A549 (cell line): ENCODE data around the gene KCND3. TPM values are rescaled to one million over a fixed set of nuclear protein-coding genes. Genes with fewer than 3 reads are reported as not detected.

Experiments
- ATAC-seq, 2 experiments: fragments of 200-7000 bp in 1 of 2; fragments of >200 bp in 1 of 2; cut with Nextera tagmentation in 1 of 2; cut with Tn5 transposase in 1 of 2; 3 replicates each; pipeline versions ENCODE4 v1.8.0 to v1.9.1; 2018 to 2020; ENCODE audit warnings: mild to moderate bottlenecking in 1 of 2, moderate library complexity in 1 of 2
- CTCF ChIA-PET: fragments of 300-600 bp; sonication (Branson Sonifier 250); formaldehyde crosslinking; extraction: SDS; loops from one replicate; lab custom pipeline; 2021; ENCODE audit warnings: antibody characterized with exemption, inconsistent platforms; lab: Yijun Ruan, JAX
- POLR2A ChIA-PET: fragments of 350-600 bp; formaldehyde crosslinking; extraction: SDS; loops from one replicate; lab custom pipeline; 2021; ENCODE audit warnings: antibody characterized with exemption, inconsistent platforms; lab: Yijun Ruan, JAX
- DNase-seq, 2 experiments: peaks; one replicate each; pipeline versions ENCODE4 v3.0.0 to v3.0.0-alpha.2; 2011 to 2016; ENCODE audit warnings: low read depth in 1 of 2, low spot score in 1 of 2
- FAIRE-seq: peaks from 2 replicates; lab custom pipeline; 2011; peaks lifted over from hg19 to GRCh38; lab: Jason Lieb, UNC
- H3K27ac ChIP-seq, 2 experiments: fragments of >200 bp; sonication (Bioruptor Twin); formaldehyde crosslinking; 3 replicates each; pipeline ENCODE4 v1.5.1; 2016 to 2017
- H3K4me1 ChIP-seq: fragments of >200 bp; sonication (Bioruptor Twin); formaldehyde crosslinking; 3 replicates; pipeline ENCODE4 v1.6.1; 2016
- H3K4me2 ChIP-seq: fragments of >200 bp; sonication (Bioruptor Twin); formaldehyde crosslinking; 3 replicates; pipeline ENCODE4 v1.6.1; 2016
- H3K4me3 ChIP-seq: fragments of >200 bp; sonication (Bioruptor Twin); formaldehyde crosslinking; 3 replicates; pipeline ENCODE4 v1.5.1; 2016
- H3K9me3 ChIP-seq: fragments of >200 bp; sonication (Bioruptor Twin); formaldehyde crosslinking; 3 replicates; pipeline ENCODE4 v1.6.1; 2016
- CEBPB ChIP-seq, 2 experiments: fragments of >200 bp in 1 of 2; sonication (Bioruptor Twin) in 1 of 2; formaldehyde crosslinking in 1 of 2; IDR thresholded peaks; 2 replicates each; pipeline ENCODE4 v1.6.1; 2012 to 2016
- CHD2 ChIP-seq: fragments of 150-350 bp; IDR thresholded peaks from 2 replicates; pipeline ENCODE4 v1.6.1; 2014; ENCODE audit warnings: low read length; ENCODE audit not compliant: partially characterized antibody
- CHD4 ChIP-seq: fragments of 200-600 bp; sonication (generic); IDR thresholded peaks from 2 replicates; pipeline ENCODE4 v1.6.1; 2016; ENCODE audit warnings: antibody characterized with exemption, mild to moderate bottlenecking, borderline replicate concordance
- CTCF ChIP-seq: fragments of >200 bp; sonication (Bioruptor Twin); formaldehyde crosslinking; IDR thresholded peaks from 3 replicates; pipeline ENCODE4 v1.5.1; 2016
- ESRRA ChIP-seq: fragments of 150-350 bp; IDR thresholded peaks from 2 replicates; pipeline ENCODE4 v1.6.1; 2014; ENCODE audit warnings: mild to moderate bottlenecking, low read length, borderline replicate concordance
- HES2 ChIP-seq: fragments of >200 bp; sonication (Bioruptor Twin); formaldehyde crosslinking; IDR thresholded peaks from 2 replicates; pipeline ENCODE4 v1.6.1; 2016
- HMGXB4 ChIP-seq: fragments of 250-450 bp; sonication (Bioruptor Pico); IDR thresholded peaks from 2 replicates; pipeline ENCODE4 v1.5.0; 2021; ENCODE audit warnings: mild to moderate bottlenecking, moderate library complexity, borderline replicate concordance
- HOXB13 ChIP-seq: fragments of 250-450 bp; sonication (Bioruptor Pico); IDR thresholded peaks from 2 replicates; pipeline ENCODE4 v1.5.0; 2020; ENCODE audit warnings: low read depth, mild to moderate bottlenecking, moderate library complexity
- HOXB5 ChIP-seq: fragments of 250-450 bp; sonication (Bioruptor Pico); IDR thresholded peaks from 2 replicates; pipeline ENCODE4 v1.5.0; 2020; ENCODE audit warnings: mild to moderate bottlenecking, moderate library complexity
- JUN ChIP-seq, 2 experiments: fragments of >200 bp; sonication (Bioruptor Twin); formaldehyde crosslinking; IDR thresholded peaks; 2 replicates in 1 of 2; 3 replicates in 1 of 2; pipeline ENCODE4 v1.6.1; 2016 to 2017
- JUNB ChIP-seq: fragments of >200 bp; sonication (Bioruptor Twin); formaldehyde crosslinking; IDR thresholded peaks from 2 replicates; pipeline ENCODE4 v1.6.1; 2016
- MAX ChIP-seq: IDR thresholded peaks from 2 replicates; pipeline ENCODE4 v1.6.1; 2012
- MAZ ChIP-seq: fragments of 150-350 bp; IDR thresholded peaks from 2 replicates; pipeline ENCODE4 v1.6.1; 2014; ENCODE audit warnings: antibody characterized with exemption, low read depth, low read length, borderline replicate concordance
- MYC ChIP-seq: IDR thresholded peaks from 2 replicates; pipeline ENCODE4 v1.6.1; 2012; ENCODE audit warnings: mild to moderate bottlenecking, inconsistent platforms, low read length, improper control_type of control experiment, borderline replicate concordance
- NFE2L2 ChIP-seq: fragments of 150-350 bp; conservative IDR thresholded peaks from 2 replicates; pipeline ENCODE4 v1.6.1; 2014; ENCODE audit warnings: low read length
- NR3C1 ChIP-seq: fragments of >200 bp; sonication (Bioruptor Twin); formaldehyde crosslinking; IDR thresholded peaks from 3 replicates; pipeline ENCODE4 v1.6.1; 2017
- PHF8 ChIP-seq: fragments of 200-600 bp; sonication (generic); IDR thresholded peaks from 2 replicates; pipeline ENCODE4 v1.6.1; 2016; ENCODE audit warnings: low read depth, mild to moderate bottlenecking, antibody characterized with exemption, moderate library complexity, borderline replicate concordance
- POLR2AphosphoS2 ChIP-seq: conservative IDR thresholded peaks from 2 replicates; pipeline ENCODE4 v1.6.1; 2012; ENCODE audit warnings: low read length, improper control_type of control experiment, inconsistent platforms
- RCOR1 ChIP-seq: fragments of 150-350 bp; IDR thresholded peaks from 2 replicates; pipeline ENCODE4 v1.6.1; 2014; ENCODE audit warnings: antibody characterized with exemption, low read length, low read depth
- REST ChIP-seq: fragments of 200-600 bp; sonication (generic); IDR thresholded peaks from 2 replicates; pipeline ENCODE4 v1.6.1; 2016; ENCODE audit warnings: antibody characterized with exemption, mild to moderate bottlenecking, moderate library complexity
- TFCP2L1 ChIP-seq: fragments of 250-450 bp; sonication (Bioruptor Pico); IDR thresholded peaks from 2 replicates; pipeline ENCODE4 v1.5.0; 2021; ENCODE audit warnings: mild to moderate bottlenecking
- TP53 ChIP-seq: fragments of 250-450 bp; sonication (Bioruptor Pico); IDR thresholded peaks from 2 replicates; pipeline ENCODE4 v1.5.0; 2021; ENCODE audit warnings: mild to moderate bottlenecking, moderate library complexity
- ZC3H11A ChIP-seq: fragments of 450-650 bp; IDR thresholded peaks from 2 replicates; pipeline ENCODE4 v1.6.1; 2014; ENCODE audit warnings: antibody characterized with exemption, mild to moderate bottlenecking
- ZSCAN20 ChIP-seq: fragments of 250-450 bp; sonication (Bioruptor Pico); IDR thresholded peaks from 2 replicates; pipeline ENCODE4 v1.8.0; 2022; ENCODE audit warnings: mild to moderate bottlenecking, moderate library complexity
- WGBS: methylation state at CpG from one replicate; pipeline ENCODE4 v1.1.6; 2017; ENCODE audit errors: missing lambda C conversion rate; 5-methylcytosine and 5-hydroxymethylcytosine counted together
- polyA plus RNA-seq, 4 experiments: library from polyadenylated mRNA; depleted of rRNA in 3 of 4; stranded (reverse); fragments of >200 nt; fragmentation: RNase III in 1 of 4; extraction: RNeasy Plus Mini Kit Qiagen cat#74134 plus additional on column Dnase treatment in 1 of 4; gene quantifications; 2 replicates in 3 of 4; 3 replicates in 1 of 4; pipeline ENCODE4 v1.2.3, GENCODE V29; 2011 to 2017

Gene KCND3
- polyA plus RNA-seq, 2 of the 4 experiments (the other 2 are of a cell fraction): not detected

GRCh38 chr1:111990026-111990877 is 784 bp upstream of the KCND3 start (continued):
- no peak for TF ChIP-seq JUN (IDR thresholded peaks at IDR 0.05)
- TF ChIP-seq TP53 (CRISPR knock-in tag): no peak

GRCh38 chr1:111988743-111989453 is 570 bp downstream of the KCND3 start:
- ChIA-PET POLR2A (no interaction called here), CTCF (interaction anchor here (1.1 kb wide), 1 partner anchor 348 kb away, joined by 3 read pairs; no protein-coding TSS in a partner anchor)
- peaks cover 18% of the 10 kb centered on the region for H3K4me1 ChIP-seq
- FAIRE-seq: no peak
- no peaks in the 10 kb centered on the region for H3K9me3 ChIP-seq
- no peak for ATAC-seq
- no peak for DNase-seq
- H3K4me3 ChIP-seq: peak overlapping the region; percentile 55
- peak overlapping the region in 1 of 2 experiments; percentile 58; a peak in 1 of 6 replicates for H3K27ac ChIP-seq
- H3K4me2 ChIP-seq: peak overlapping the region; percentile 99
- TF ChIP-seq ZC3H11A (no peak), RCOR1 (no peak), HOXB5 (CRISPR knock-in tag) (no peak), CTCF (no peak), ZSCAN20 (no peak), HOXB13 (CRISPR knock-in tag) (no peak), ESRRA (no peak), NR3C1 (no peak), HES2 (no peak), MAX (no peak), MYC (no peak), HMGXB4 (CRISPR knock-in tag) (no peak)
- 19% methylated on average over 24 of the region's 51 CpGs for WGBS

GRCh38 chr1:111988377-111988742 is 1.1 kb downstream of the KCND3 start:
- no peak overlapping the region for H3K4me3 ChIP-seq
- H3K4me1 ChIP-seq: peaks cover 18% of the 10 kb centered on the region
- 44% methylated on average over 8 of the region's 8 CpGs for WGBS
- H3K27ac ChIP-seq: no peak overlapping the region
- FAIRE-seq (no peak), DNase-seq (no peak)
- CTCF ChIA-PET: interaction anchor here (1.1 to 1.3 kb wide), 2 partner anchors 70 to 348 kb away, joined by 3 to 4 read pairs; no protein-coding TSS in a partner anchor
- no peak for TF ChIP-seq HES2
- TF ChIP-seq NR3C1: no peak
- TF ChIP-seq NFE2L2: no peak
- no peak for TF ChIP-seq ZSCAN20
- TF ChIP-seq CEBPB (IDR thresholded peaks at IDR 0.05): no peak
- TF ChIP-seq TP53 (CRISPR knock-in tag): no peak
- no peak for TF ChIP-seq TFCP2L1
- TF ChIP-seq MAZ: no peak
- no peak for TF ChIP-seq JUNB
- no peak for TF ChIP-seq REST
- TF ChIP-seq CHD4: no peak
- no peak for TF ChIP-seq CHD2
- TF ChIP-seq POLR2AphosphoS2: no peak
- TF ChIP-seq PHF8: no peak
- TF ChIP-seq, all 56 proteins: peak for 0
- ATAC-seq: no peak
- Histone ChIP-seq H3K4me2 (no peak overlapping the region), H3K9me3 (no peaks in the 10 kb centered on the region)
- POLR2A ChIA-PET: no interaction called here
